ENCODE data around the gene CNPY1. TPM values are rescaled to one million over a fixed set of nuclear protein-coding genes. Genes with fewer than 3 reads are reported as not detected.

The CNPY1 gene
- total and polyA plus RNA-seq, 4 donors: 0.41 to 0.79 (median 0.66) TPM; not detected in 1

GRCh38 chr7:155587486-155587885 lies 41.1 kb upstream of the CNPY1 start:
- H3K36me3 ChIP-seq (ENCODE audit: control insufficient read depth, insufficient read depth, low read length): no peaks in the 10 kb centered on the region
- DNase-seq (ENCODE audit: low read depth in 4 of 6, low spot score in 6 of 6): no peak
- H3K4me1 ChIP-seq (ENCODE audit: control insufficient read depth, insufficient read depth, low read length): peaks cover 29% of the 10 kb centered on the region
- no peaks in the 10 kb centered on the region for H3K9me3 ChIP-seq (ENCODE audit: control insufficient read depth, insufficient read depth, low read length)
- 92% methylated on average over 10 of the region's 10 CpGs for WGBS (ENCODE audit: insufficient coverage)
- no peak overlapping the region for H3K4me3 ChIP-seq (ENCODE audit: low read depth, low read length)
- no peak overlapping the region for H3K27ac ChIP-seq (ENCODE audit: low read depth, low read length)
- no peaks in the 10 kb centered on the region for H3K27me3 ChIP-seq (ENCODE audit: control insufficient read depth, insufficient read depth, low read length)

DNA sequence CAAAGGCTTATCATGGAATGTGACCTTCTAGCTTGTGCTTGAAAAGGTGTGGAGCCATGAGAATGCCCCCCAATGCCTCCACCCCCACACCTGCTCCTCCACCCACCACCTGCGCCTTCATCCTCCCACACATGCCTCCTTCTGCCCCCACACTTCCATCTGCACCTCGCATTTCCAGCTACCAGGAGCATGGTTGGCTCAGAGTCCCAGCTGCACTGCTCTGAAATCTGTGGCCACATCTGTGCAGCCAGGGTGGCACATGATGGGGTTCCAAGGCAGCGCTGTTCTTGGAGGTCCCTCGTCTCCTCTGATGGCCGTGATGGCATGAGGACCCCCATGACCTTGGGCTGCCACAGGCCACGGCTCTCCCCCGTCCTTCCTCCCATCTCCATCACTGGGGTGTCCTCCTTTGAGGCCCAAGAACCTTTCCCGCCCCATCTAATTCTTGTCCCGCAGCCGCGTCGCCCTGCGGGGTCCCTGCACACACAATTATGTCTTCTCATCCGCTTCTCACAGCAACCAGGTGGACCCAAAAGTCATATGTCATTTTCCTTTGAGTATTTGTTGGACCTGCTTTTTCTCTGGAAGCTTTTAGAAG lies 40.6 kb upstream of the CNPY1 start:
- Histone ChIP-seq H3K36me3 (ENCODE audit: control insufficient read depth, insufficient read depth, low read length) (no peaks in the 10 kb centered on the region), H3K4me3 (ENCODE audit: low read depth, low read length) (no peak overlapping the region), H3K9me3 (ENCODE audit: control insufficient read depth, insufficient read depth, low read length) (no peaks in the 10 kb centered on the region), H3K27ac (ENCODE audit: low read depth, low read length) (no peak overlapping the region), H3K4me1 (ENCODE audit: control insufficient read depth, insufficient read depth, low read length) (peaks cover 29% of the 10 kb centered on the region), H3K27me3 (ENCODE audit: control insufficient read depth, insufficient read depth, low read length) (no peaks in the 10 kb centered on the region)
- 88% methylated on average over 7 of the region's 14 CpGs for WGBS (ENCODE audit: insufficient coverage)
- DNase-seq (ENCODE audit: low read depth in 4 of 6, low spot score in 6 of 6): no peak

GRCh38 chr7:155585951-155586350 lies 39.6 kb upstream of the CNPY1 start:
- H3K27ac ChIP-seq (ENCODE audit: low read depth, low read length): no peak overlapping the region
- no peak overlapping the region for H3K4me3 ChIP-seq (ENCODE audit: low read depth, low read length)
- peaks cover 25% of the 10 kb centered on the region for H3K4me1 ChIP-seq (ENCODE audit: control insufficient read depth, insufficient read depth, low read length)
- WGBS (ENCODE audit: insufficient coverage): 71% methylated on average over 6 of the region's 6 CpGs
- no peaks in the 10 kb centered on the region for H3K27me3 ChIP-seq (ENCODE audit: control insufficient read depth, insufficient read depth, low read length)
- no peaks in the 10 kb centered on the region for H3K36me3 ChIP-seq (ENCODE audit: control insufficient read depth, insufficient read depth, low read length)
- peak in 1 of 6 donors; percentile 32 for DNase-seq (ENCODE audit: low read depth in 4 of 6, low spot score in 6 of 6)
- H3K9me3 ChIP-seq (ENCODE audit: control insufficient read depth, insufficient read depth, low read length): no peaks in the 10 kb centered on the region

DNA sequence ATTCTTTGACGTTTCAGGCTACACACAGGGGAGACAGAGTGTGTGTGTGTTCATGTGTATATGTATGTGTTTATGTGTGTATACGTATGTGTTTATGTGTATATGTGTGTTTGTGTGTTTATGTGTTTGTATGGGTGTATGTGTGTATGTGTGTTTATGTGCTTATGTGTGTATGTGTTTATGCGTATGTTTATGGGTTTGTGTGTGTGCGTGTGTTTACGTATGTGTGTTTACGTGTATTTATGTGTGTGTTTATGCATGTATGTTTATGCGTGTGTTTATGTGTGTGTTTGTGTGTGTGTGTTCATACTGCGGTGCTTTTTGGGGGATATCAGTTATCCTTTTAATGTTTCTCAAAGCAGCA lies 39.2 kb upstream of the CNPY1 start:
- H3K9me3 ChIP-seq (ENCODE audit: control insufficient read depth, insufficient read depth, low read length): no peaks in the 10 kb centered on the region
- no peak for DNase-seq (ENCODE audit: low read depth in 4 of 6, low spot score in 6 of 6)
- no peaks in the 10 kb centered on the region for H3K36me3 ChIP-seq (ENCODE audit: control insufficient read depth, insufficient read depth, low read length)
- H3K27ac ChIP-seq (ENCODE audit: low read depth, low read length): no peak overlapping the region
- peaks cover 21% of the 10 kb centered on the region for H3K4me1 ChIP-seq (ENCODE audit: control insufficient read depth, insufficient read depth, low read length)
- WGBS (ENCODE audit: insufficient coverage): 86% methylated on average over 6 of the region's 8 CpGs
- H3K27me3 ChIP-seq (ENCODE audit: control insufficient read depth, insufficient read depth, low read length): no peaks in the 10 kb centered on the region
- no peak overlapping the region for H3K4me3 ChIP-seq (ENCODE audit: low read depth, low read length)

GRCh38 chr7:155584763-155585531 lies 38.6 kb upstream of the CNPY1 start:
- H3K9me3 ChIP-seq (ENCODE audit: control insufficient read depth, insufficient read depth, low read length): no peaks in the 10 kb centered on the region
- H3K36me3 ChIP-seq (ENCODE audit: control insufficient read depth, insufficient read depth, low read length): no peaks in the 10 kb centered on the region
- peak in 4 of 6 donors; percentile 17 to 92 (median 28) for DNase-seq (ENCODE audit: low read depth in 4 of 6, low spot score in 6 of 6)
- H3K27ac ChIP-seq (ENCODE audit: low read depth, low read length): no peak overlapping the region
- H3K4me1 ChIP-seq (ENCODE audit: control insufficient read depth, insufficient read depth, low read length): peaks cover 15% of the 10 kb centered on the region
- no peak overlapping the region for H3K4me3 ChIP-seq (ENCODE audit: low read depth, low read length)
- WGBS (ENCODE audit: insufficient coverage): 51% methylated on average over 14 of the region's 17 CpGs
- H3K27me3 ChIP-seq (ENCODE audit: control insufficient read depth, insufficient read depth, low read length): no peaks in the 10 kb centered on the region

DNA sequence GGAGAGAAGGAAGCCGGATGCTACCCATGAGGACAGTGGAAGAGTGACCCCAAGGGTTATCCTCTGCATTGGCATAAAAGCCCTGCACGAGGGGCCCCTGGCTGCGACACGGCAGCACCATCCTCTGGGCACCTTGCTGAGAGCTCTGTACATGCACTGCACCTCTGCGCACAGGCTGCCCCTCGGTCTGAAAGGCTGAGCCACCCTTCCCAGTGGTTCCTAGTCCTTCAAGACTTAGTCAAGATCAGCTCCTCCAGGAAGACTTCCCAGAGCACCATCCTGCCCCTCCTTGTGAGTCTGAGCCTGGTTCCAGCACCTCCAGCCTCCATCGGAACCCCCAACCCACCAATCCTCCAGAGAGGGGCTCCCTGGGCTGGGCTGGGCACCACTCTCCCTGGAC lies 37.9 kb upstream of the CNPY1 start:
- no peaks in the 10 kb centered on the region for H3K36me3 ChIP-seq (ENCODE audit: control insufficient read depth, insufficient read depth, low read length)
- H3K9me3 ChIP-seq (ENCODE audit: control insufficient read depth, insufficient read depth, low read length): no peaks in the 10 kb centered on the region

DNA sequence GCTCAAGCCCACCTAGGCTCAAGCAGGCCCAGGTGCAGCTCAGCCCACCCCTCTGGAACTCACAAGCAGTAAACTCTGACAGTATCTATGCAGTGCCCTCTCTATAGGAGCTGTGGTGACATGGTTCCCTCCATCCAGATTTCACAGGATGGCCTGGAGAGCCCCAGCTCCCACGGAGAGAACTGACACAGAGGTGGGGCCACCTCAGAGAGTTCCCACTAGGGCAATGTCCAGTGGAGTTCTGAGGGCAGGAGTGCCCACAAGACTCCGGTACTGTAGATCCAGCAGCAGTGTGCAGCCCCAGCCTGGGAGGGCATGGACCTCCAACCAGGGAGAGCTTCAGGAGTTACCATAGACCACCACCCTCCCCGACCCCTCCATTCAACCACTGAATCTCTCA lies 37.3 kb upstream of the CNPY1 start:
- DNase-seq (ENCODE audit: low read depth in 4 of 6, low spot score in 6 of 6): no peak
- Histone ChIP-seq H3K9me3 (ENCODE audit: control insufficient read depth, insufficient read depth, low read length) (no peaks in the 10 kb centered on the region), H3K36me3 (ENCODE audit: control insufficient read depth, insufficient read depth, low read length) (no peaks in the 10 kb centered on the region), H3K27ac (ENCODE audit: low read depth, low read length) (no peak overlapping the region), H3K4me1 (ENCODE audit: control insufficient read depth, insufficient read depth, low read length) (peaks cover 4% of the 10 kb centered on the region), H3K27me3 (ENCODE audit: control insufficient read depth, insufficient read depth, low read length) (no peaks in the 10 kb centered on the region), H3K4me3 (ENCODE audit: low read depth, low read length) (no peak overlapping the region)
- 88% methylated on average over 3 of the region's 3 CpGs for WGBS (ENCODE audit: insufficient coverage)

More for the DNA sequence above, 37.9 kb upstream of the CNPY1 start:
- H3K4me3 ChIP-seq (ENCODE audit: low read depth, low read length): no peak overlapping the region
- peaks cover 8% of the 10 kb centered on the region for H3K4me1 ChIP-seq (ENCODE audit: control insufficient read depth, insufficient read depth, low read length)
- no peak overlapping the region for H3K27ac ChIP-seq (ENCODE audit: low read depth, low read length)
- H3K27me3 ChIP-seq (ENCODE audit: control insufficient read depth, insufficient read depth, low read length): no peaks in the 10 kb centered on the region
- WGBS (ENCODE audit: insufficient coverage): 87% methylated on average over 7 of the region's 7 CpGs
- DNase-seq (ENCODE audit: low read depth in 4 of 6, low spot score in 6 of 6): no peak

DNA sequence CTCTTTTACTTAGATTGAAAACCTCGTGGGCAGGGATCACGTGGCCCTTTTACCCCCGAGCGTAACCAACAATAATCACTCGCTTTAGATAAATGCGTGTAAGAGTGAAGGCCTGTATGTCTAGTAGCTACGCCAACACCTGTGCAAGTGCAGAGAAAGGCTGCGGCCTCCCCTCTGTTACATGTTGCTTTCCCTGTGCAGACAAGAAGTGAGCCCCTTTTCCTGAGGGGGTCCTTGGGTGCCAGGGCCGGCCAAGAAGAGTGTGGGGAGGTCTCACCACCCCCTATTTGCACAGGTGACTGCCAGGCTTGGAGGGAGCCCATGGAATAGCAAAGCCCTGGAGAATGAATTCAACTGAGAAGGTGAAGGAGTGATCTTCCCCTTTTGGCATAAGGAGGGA lies 35.6 kb upstream of the CNPY1 start:
- H3K4me3 ChIP-seq (ENCODE audit: low read depth, low read length): no peak overlapping the region
- DNase-seq (ENCODE audit: low read depth in 4 of 6, low spot score in 6 of 6): no peak
- 78% methylated on average over 7 of the region's 9 CpGs for WGBS (ENCODE audit: insufficient coverage)

DNA sequence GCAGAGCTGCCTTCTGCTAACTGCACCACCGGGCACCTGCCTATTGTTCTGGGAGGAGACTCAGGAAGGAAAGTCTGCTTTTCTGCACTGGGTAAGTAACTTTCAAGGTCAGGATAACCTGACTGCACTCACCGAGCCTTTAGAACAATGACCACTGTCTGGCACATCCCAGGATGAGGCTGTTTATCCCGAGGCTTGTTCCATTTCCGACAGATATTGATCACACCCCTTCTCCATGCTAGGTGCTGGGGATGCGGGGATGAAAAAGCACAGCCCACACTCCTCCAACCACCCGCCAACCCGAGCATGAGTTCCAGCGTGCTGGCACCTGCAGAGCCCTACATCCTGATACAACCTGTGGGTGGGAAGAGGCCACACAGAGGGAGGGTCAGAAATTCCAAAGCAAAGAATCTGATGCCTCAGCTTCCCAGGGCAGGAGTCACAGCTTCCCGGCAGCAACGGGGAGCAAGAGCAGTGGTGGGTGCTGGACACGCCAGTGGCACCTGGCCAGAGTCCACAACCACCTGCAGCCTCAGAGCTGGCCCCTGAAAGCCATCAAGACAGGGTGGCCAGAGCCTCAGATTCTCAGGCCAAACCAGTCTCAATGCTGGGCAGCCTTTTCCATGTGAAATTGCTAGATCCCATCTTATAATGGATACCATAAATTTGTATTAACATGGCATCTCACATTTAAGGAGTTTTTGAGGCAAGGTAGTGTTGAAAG lies 34.9 kb upstream of the CNPY1 start:
- no peaks in the 10 kb centered on the region for H3K9me3 ChIP-seq (ENCODE audit: control insufficient read depth, insufficient read depth, low read length)
- peaks cover 4% of the 10 kb centered on the region for H3K4me1 ChIP-seq (ENCODE audit: control insufficient read depth, insufficient read depth, low read length)
- no peak overlapping the region for H3K4me3 ChIP-seq (ENCODE audit: low read depth, low read length)
- DNase-seq (ENCODE audit: low read depth in 4 of 6, low spot score in 6 of 6): no peak
- WGBS (ENCODE audit: insufficient coverage): 69% methylated on average over 6 of the region's 11 CpGs
- H3K27me3 ChIP-seq (ENCODE audit: control insufficient read depth, insufficient read depth, low read length): no peaks in the 10 kb centered on the region
- no peak overlapping the region for H3K27ac ChIP-seq (ENCODE audit: low read depth, low read length)
- peaks cover 3% of the 10 kb centered on the region for H3K36me3 ChIP-seq (ENCODE audit: control insufficient read depth, insufficient read depth, low read length)

More for the DNA sequence above, 35.6 kb upstream of the CNPY1 start:
- H3K4me1 ChIP-seq (ENCODE audit: control insufficient read depth, insufficient read depth, low read length): peaks cover 4% of the 10 kb centered on the region
- no peaks in the 10 kb centered on the region for H3K27me3 ChIP-seq (ENCODE audit: control insufficient read depth, insufficient read depth, low read length)
- H3K27ac ChIP-seq (ENCODE audit: low read depth, low read length): no peak overlapping the region
- peaks cover 3% of the 10 kb centered on the region for H3K36me3 ChIP-seq (ENCODE audit: control insufficient read depth, insufficient read depth, low read length)
- H3K9me3 ChIP-seq (ENCODE audit: control insufficient read depth, insufficient read depth, low read length): no peaks in the 10 kb centered on the region
